ENCODE results near the gene PPP1R13B.

- TF ChIP-seq CTCF (IDR thresholded peaks at IDR 0.05; ENCODE audit: insufficient read depth, low read length), result no peak
- TF ChIP-seq GABPA (IDR thresholded peaks at IDR 0.05; ENCODE audit: low read depth), result no peak
- TF ChIP-seq, protein P1, sequence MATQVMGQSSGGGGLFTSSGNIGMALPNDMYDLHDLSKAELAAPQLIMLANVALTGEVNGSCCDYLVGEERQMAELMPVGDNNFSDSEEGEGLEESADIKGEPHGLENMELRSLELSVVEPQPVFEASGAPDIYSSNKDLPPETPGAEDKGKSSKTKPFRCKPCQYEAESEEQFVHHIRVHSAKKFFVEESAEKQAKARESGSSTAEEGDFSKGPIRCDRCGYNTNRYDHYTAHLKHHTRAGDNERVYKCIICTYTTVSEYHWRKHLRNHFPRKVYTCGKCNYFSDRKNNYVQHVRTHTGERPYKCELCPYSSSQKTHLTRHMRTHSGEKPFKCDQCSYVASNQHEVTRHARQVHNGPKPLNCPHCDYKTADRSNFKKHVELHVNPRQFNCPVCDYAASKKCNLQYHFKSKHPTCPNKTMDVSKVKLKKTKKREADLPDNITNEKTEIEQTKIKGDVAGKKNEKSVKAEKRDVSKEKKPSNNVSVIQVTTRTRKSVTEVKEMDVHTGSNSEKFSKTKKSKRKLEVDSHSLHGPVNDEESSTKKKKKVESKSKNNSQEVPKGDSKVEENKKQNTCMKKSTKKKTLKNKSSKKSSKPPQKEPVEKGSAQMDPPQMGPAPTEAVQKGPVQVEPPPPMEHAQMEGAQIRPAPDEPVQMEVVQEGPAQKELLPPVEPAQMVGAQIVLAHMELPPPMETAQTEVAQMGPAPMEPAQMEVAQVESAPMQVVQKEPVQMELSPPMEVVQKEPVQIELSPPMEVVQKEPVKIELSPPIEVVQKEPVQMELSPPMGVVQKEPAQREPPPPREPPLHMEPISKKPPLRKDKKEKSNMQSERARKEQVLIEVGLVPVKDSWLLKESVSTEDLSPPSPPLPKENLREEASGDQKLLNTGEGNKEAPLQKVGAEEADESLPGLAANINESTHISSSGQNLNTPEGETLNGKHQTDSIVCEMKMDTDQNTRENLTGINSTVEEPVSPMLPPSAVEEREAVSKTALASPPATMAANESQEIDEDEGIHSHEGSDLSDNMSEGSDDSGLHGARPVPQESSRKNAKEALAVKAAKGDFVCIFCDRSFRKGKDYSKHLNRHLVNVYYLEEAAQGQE (IDR thresholded peaks at IDR 0.05; ENCODE audit: insufficient replicate concordance, low read depth), result no peak
- TF ChIP-seq POLR2AphosphoS5 (IDR thresholded peaks at IDR 0.05; ENCODE audit: low read depth), result no peak
- TF ChIP-seq SPI1 (IDR thresholded peaks at IDR 0.05; ENCODE audit: borderline replicate concordance, low read depth), result no peak
Measured at GRCh38 chr14:103886304-103887169, 39.2 kb upstream of the PPP1R13B start.
